HS-27A (cell line): ENCODE results near the gene DZANK1.
"Not testable (repeated sequence)": the region's sequence is repeated elsewhere in the genome, so short reads cannot be mapped to it uniquely, and the experiment has no call there.

ENCODE experiments used
- DNase-seq: peaks from one replicate; pipeline ENCODE4 v3.0.0-alpha.2; 2012; ENCODE audit warnings: low read depth, missing footprints

Gene DZANK1

DNA sequence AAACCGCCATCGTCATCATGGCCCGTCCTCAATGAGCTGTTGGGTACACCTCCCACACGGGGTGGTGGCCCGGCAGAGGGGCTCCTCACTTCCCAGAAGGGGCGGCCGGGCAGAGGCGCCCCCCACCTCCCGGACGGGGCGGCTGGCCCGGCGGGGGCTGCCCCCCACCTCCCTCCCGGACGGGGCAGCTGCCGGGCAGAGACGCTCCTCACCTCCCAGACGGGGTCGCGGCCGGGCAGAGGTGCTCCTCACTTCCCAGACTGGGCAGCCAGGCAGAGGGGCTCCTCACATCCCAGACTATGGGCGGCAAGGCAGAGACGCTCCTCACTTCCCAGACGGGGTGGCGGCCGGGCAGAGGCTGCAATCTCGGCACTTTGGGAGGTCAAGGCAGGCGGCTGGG, 91.3 kb downstream of the DZANK1 start:
- not testable (repeated sequence) for DNase-seq

DNA sequence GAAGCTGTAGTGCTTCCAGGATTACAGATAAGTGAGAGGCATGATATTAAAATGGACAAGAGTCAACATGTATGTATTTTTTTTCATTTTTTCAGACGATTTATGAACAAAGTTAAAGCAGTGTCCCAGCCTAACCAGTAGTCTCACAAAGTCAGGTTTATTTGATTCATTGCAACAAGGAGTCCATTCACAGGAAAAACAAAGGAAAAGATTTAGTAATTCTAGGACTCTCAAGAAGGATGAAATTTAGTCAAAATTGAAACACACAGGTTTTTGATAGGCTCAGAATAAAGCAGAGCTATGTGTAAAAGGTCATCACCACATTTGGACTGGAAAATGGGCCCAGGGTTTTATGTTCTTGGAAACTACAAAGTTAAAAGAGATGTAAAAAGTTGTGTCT, 94.5 kb downstream of the DZANK1 start:
- DNase-seq = no peak

DNA sequence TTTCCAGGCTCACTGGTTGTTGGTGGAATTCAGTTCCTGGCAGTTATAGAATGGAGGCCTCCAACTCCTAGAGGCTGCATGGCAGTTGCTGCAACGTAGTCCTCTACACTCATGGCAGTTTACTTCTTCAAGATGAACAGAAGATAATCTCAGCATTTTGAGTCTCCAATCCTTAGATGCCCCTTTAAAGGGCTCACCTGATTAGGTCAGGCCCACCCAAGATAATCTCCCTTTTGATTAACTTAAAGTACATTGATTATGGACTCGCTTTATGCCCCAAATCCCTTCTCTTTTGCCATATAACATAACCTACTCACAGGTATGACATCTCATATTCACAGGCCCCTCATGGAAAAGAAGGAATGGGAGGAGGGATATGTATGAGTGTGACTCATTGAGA, 102.1 kb downstream of the DZANK1 start:
- DNase-seq = no peak

DNA sequence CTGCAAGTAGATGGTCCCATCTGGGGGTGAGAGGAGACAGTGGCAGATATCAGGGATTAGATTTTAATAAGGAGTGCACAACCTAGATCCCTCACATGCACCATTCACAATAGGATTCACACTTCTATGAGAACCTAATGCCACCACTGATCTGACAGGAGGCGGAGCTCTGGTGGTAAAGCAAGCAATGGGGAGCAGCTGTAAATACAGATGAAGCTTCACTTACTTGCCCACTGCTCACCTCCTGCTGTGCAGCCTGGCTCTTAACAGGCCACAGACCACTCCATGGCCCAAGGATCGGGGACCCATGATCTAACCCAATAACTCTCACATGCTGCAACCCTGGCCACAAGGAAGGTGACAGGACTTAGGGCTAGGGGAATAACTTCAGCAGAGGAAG, 103.1 kb downstream of the DZANK1 start:
- DNase-seq = no peak

DNA sequence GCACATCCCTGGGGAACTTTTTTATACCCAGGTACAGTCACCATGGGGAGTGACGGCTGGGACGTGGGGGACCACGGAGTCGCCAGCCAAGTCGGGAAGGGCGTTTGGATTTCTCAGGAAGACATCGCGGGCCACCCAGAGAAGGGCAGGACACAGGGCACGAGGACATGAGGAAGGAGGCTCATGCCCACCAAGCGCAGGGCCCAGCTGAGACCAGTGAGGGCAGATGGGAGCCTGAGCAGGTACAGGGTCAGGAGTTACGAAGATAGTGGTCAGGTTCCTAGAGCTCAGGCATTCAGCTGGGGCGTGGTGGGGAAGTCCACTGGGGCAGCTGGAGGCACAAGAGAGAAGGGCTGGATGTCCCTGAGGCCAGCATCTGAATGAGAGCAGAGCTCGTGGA, 103.9 kb downstream of the DZANK1 start:
- DNase-seq = no peak

DNA sequence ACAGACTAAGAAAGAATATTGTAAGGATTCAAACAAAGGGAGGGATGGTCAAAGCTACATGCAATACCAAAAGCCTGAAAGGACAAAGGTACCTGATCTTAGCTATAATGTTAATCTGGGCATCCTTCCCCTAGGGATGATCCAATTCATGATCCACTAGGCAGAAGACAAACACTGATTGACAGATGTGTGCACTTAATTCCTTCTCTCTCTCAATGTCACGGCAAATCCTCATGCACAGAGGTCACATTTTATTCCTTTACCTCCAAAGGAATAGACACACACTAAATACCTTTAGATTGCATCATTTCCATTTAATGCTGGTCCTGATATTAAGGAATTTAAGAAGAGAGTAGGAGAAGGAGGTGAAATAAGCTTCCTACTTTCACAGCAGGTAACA, 105.2 kb downstream of the DZANK1 start:
- no peak for DNase-seq

DNA sequence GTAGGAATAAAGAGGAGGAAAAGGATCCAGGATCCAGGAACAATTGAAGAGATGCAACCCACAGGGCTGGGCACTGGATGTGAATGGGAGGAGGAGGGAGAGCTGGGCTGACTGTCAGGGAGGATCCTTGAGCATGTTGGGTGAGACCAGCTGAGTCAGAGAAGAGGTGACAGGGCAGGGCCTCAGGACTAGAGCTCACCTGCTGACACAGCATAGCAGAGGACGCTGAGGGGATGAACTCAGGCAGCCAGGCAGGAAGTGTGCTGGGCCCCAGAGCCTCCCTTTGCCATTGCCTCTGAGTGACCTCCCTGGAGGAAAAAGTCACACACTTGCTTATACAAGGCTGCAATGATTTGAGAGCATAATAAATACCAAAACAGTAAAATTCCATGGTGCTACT, 106.2 kb downstream of the DZANK1 start:
- no peak for DNase-seq

DNA sequence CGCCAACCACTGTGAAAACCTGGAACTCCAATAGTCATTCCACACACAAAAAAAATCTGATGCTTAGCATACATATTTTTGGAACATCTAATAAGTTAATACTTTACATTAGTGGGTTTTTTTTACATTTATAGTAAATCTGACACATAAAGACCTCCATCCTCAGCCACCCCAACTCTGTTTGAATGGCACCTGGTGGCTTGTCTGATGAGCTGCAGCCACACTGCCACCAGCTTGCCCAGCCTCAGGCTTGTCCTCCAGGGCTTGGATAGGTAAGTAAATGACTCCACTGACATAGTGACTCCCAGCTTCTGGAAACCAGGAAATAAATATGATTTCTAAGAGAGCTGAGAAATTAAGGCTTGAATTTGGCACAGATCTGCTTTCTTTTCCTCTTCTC, 107.0 kb downstream of the DZANK1 start:
- no peak for DNase-seq

DNA sequence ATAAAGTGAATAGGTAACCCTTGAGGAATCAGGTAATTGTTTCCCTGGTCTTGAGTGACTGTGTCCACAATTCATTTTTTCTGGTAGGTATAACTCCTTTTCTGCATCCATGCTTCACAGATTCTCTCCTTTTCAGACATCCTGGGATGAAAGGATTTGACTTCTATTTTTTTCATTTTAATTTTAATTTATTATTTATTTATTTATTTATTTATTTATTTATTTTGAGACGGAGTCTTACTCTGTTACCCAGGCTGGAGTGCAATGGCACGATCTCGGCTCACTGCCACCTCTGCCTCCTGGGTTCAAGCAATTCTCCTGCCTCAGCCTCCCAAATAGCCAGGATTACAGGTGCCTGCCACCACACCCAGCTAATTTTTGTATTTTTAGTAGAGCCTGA, 117.1 kb downstream of the DZANK1 start:
- DNase-seq = not testable (repeated sequence)
